Measurements from ENCODE around the gene NOSTRIN.
"Not testable (repeated sequence)": the region's sequence is repeated elsewhere in the genome, so short reads cannot be mapped to it uniquely, and the experiment has no call there.

Gene NOSTRIN, protein sequence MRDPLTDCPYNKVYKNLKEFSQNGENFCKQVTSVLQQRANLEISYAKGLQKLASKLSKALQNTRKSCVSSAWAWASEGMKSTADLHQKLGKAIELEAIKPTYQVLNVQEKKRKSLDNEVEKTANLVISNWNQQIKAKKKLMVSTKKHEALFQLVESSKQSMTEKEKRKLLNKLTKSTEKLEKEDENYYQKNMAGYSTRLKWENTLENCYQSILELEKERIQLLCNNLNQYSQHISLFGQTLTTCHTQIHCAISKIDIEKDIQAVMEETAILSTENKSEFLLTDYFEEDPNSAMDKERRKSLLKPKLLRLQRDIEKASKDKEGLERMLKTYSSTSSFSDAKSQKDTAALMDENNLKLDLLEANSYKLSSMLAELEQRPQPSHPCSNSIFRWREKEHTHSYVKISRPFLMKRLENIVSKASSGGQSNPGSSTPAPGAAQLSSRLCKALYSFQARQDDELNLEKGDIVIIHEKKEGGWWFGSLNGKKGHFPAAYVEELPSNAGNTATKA

DNA sequence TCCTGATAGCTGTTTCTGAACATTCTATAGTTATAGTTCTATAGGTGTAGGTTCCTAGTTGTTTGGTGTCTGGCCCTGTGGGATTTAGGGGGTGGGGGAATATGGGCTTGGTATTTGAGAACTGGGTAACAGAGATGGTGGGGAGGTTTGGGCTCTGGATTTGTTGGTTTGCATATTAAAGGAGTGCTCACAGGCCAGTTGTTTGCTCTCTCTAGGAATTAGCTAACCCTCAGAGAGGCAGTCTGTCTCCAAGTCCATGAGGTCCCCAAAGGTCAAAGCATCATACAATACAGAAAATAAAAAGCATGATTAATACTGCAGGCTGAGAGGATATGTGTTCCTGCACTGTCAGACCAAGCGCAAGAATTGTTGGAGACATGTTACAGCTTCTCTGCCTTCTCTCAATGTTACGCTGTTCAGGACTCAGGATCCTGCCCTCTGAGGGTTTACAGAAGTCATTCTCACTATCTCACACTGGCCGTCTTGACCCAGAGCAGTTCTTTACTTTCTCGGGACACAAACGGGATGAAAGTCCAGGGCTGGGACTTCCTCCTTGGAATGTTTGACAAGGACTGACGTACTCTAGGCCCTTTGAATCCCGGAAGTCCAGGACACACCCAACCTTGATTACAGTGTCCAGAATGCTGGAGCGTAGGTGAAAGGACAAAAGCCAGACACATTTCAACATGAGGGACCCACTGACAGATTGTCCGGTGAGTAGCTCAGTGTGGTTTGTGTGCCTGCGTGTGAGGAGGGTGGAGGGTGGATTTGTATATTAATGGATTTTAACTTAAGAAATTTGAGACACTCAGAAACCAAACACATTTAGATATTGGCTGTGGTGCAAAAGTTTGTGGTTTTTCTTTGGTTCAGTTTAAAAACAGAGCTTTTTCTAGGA, at the start of gene NOSTRIN:
NOSTRIN (plus strand) TSS at position 677 of the 898 bp plus-strand sequence; CDS start at position 687, 10 bp downstream.
- DNase-seq = no peak

DNA sequence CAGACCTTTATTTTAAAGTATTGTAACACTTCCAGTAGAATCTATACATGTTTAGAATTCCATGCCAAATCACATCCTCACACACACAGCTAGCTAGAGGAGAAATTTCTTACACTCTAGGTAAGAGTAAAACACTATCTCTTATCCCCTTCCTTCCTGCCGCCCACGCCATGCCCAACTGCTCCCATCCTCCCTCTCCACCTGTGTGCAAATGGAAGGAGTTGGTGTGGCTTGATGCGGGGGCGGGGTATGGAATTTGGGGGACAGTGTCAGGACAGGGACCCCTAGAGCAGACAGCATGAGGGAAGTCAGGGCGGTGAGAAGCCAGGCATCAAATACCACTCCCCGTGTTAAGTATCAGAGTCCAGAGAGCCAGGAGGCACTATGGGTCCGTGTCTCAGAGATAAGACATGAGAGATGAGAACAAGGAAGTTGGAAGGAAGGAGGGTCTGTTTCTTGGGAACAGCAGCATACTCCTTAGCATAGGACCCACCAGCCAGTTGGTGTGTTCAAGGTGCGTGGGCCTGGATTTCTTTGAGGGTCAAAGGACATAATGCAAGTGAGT, 48.6 kb upstream of the NOSTRIN start:
- no peak for DNase-seq

DNA sequence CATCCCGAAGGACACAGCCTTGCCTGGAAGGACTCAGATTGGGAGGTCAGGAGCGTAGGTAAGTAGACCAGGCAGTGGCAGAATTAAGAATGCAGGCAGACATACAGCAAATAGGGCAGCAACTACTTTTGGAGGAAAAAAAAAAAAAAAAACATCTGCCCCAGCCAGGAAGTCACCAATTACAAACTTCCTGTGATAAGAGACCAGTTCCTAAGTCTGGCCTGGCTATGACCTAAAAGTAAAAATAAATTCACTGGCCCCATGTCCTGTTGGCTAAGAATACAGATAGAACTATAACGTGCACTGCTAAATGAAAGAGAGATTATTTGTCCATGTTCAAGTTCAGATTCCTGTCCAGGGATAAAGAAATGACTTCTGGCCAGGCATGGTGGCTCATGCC, 45.2 kb upstream of the NOSTRIN start:
- no peak for DNase-seq

DNA sequence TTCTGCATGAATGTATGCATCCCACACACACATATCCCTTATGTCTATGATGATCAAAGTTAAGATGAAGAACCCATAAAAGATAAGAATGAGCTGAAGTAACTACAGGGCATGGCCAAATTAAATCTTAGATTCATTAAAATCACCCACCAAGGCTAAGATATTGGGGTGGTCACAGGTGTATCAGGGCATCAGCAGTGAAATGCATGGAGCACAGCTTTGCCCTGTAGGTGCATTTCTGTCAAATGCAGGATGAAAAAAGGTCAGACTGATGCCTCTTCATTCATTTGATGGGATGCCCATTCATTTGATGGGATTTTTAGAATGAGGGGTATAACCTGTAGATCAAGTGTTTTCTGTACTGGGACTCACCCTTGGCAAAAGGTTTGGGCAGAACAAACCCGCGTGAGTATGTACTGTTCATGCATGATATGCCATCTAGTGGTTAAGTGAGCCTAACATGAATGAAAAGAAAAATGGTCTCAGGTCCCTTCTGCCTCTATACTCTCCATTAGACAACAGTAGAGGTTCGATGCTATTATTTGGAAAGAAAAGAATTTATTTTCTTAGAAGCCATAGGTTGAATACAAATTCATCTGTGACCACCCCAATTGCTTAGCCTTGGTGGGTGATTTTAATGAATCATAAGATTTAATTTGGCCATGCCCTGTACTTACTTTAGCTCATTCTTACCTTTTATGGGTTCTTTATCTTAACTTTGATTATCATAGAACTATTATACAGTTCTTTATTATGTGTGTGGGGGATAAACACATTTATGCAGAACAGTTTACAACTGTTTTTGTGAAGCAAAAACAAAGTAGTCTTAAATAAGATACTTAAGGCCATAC, 43.2 kb upstream of the NOSTRIN start:
- DNase-seq = peak; percentile 24 to 60

DNA sequence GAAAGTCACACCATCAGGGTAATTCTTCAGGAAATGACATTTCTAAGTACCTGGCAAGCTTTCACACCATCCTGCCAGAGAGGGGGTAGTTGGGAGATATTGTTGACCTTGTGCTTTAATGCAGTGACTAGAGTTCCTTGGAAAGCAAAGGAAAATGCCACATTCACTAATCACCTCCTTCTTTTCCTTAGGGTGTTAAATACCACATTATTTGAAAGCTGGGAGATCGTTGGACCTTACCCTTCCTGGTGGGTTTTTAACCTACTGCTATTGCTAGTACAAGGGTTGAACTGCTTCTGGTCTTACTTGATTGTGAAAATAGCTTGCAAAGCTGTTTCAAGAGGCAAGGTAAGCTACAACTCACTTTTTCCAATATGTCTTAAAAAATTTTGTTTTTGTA, 37.0 kb upstream of the NOSTRIN start:
- no peak for DNase-seq

DNA sequence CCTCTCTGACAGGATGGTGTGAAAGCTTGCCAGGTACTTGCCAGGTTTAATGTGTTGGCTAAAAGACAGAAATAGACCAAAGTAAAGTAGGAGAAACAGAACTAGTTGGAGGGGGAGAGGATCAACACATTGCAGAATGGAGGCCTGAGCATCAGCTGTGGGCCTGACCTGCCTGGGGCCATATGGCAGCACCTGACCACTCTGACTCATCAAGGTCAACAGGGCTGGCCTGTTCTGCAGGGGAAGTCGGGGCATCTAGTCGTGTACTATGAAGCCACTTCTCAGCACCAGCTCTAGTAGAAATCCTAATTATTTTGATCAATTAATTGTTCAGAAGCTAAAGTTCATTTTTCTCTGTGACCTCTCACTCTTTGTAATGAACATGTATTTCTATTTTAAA, 35.8 kb upstream of the NOSTRIN start:
- no peak for DNase-seq

DNA sequence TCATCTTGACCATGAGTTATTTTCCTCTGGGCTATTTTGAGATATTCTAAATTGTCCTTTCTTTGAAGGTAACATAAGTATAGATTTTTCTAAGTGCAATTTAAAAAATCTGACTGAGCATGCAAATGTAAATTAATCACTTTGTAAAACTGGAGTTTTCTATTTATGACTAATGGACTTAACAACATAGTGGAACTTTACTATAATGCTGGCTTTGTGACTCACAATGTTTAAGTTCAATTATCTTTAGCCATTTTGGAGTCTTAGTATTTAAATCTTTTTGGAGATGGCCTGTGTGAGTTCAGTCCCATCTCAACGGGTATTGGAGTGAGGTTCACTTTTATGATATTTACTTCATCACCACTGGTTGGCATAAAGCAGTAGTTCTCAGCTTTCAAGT, 35.2 kb upstream of the NOSTRIN start:
- no peak for DNase-seq

DNA sequence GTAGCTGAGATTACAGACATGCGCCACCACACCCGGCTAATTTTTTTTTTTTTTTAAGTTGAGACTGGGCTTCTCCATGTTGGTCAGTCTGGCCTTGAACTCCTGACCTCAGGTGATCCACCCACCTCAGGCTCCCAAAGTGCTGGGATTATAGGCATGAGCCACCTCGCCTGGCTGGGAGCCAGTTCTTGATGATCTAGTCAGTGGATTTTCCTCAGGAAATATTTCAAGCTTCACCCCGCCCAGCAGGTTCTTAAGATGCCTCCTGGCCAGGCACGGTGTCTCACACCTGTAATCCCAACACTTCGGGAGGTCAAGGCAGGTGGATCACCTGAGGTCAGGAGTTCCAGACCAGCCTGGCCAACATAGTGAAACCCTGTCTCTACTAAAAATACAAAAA, 34.1 kb upstream of the NOSTRIN start:
- not testable (repeated sequence) for DNase-seq

DNA sequence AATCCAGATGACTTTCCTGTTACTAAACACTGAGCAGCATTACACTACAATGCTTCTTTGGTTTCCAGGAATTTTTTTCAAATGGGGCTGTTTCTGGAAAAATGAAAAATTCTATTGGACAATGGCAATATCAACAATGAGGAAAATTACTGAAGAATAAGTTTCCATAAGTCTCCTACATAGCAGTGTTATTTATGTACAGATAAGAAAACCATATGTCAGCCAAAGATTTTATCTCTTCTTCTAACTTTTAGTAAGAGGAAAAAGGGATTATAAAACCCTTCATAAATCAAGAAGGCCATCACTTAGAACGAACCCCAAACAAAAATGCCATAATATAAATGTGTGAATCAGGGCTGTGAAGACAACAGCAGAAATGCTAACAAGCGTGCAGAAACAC, 31.6 kb upstream of the NOSTRIN start:
- no peak for DNase-seq

DNA sequence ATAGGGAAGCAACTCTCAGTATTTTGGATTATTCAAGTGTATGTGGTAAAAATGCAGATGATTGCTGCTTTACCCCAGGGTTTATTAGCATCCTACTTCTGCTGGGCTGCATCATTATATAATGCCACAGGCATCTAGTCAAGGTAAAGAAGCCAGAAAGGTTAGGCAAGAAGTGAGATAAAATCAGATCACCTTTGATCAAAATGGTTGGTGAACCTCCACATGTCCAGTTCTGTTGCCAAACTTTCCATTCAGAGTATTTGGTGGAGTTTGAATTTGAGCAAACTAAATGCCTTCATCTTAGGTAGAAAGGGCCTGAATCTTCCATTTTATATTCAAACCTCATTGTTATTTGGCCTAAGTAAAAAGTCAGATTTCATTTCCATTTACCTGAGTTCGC, 29.7 kb upstream of the NOSTRIN start:
- DNase-seq = no peak

DNA sequence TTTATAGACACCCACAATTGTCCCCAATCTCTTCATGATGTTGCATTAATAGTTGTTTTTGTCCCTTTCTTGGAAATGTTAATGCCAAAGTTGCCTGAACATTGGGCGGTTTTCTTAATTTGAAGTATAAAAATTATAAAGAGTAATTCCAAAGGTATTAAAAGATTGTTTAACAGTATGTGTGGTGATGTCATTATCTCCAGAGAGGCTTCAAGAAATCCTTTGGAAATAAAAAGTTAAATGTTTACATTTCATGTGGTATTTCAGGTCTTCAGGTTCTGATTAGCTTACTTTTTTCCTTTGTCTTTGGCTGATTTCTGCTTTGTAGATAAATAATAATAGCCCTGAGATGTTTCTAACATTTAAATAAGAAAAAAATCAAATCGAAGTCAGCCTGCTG, 29.3 kb upstream of the NOSTRIN start:
- DNase-seq = no peak

DNA sequence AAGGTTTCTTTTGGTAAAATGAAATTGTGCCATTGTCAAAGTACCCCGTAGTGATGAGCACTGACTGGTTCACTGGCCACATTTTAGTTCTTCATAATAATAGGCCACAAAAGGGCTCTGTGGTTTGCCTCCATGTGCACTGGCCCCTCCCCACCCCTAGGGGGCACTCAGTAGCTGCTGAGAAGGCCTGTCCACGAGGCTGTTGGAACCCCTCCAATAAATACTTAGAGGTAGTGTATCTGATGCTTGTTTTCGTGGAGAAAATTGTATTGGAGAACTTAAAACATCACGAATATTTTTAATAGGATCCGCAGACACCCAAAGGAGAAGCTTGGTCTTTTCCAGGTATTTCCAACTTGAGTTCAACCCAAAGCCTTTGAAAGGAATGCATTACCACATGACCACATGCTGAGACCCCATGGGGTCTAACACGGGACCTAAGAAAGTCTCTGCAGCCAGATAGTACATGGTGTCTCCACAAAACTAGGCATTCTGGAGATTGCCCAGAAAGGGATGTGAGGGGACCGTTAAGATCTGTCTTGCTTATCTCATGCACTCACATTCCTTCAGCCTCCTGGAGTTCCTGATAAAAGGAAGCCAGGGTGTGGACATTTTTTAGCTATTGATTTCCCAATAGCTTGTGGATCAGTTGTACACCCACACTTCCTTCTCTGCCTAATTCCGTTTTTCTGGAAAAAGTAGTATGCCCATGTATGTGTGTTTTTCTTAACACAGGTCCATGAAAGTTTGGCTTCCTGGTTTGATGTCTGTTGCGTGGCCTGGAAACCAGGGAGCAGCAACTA, 28.5 kb upstream of the NOSTRIN start:
- peak; percentile 9 to 28 for DNase-seq

DNA sequence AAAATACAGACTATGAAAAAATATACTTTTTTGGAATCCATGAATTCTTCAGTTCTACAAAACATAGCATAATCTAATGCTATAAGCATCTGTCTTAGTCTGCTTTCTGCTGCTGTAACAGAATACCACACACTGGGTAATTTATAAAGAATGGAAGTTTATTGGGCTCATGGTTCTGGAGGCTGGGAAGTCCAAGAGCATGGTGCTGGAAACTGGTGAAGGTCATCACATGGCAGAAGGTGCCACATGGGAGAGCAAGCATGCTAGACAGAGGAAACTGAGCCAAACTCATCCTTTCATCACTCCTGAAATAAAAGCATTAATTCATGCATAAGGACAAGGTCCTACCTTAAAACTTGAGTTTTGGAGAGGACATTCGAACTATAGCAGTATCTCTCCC, 26.6 kb upstream of the NOSTRIN start:
- no peak for DNase-seq

DNA sequence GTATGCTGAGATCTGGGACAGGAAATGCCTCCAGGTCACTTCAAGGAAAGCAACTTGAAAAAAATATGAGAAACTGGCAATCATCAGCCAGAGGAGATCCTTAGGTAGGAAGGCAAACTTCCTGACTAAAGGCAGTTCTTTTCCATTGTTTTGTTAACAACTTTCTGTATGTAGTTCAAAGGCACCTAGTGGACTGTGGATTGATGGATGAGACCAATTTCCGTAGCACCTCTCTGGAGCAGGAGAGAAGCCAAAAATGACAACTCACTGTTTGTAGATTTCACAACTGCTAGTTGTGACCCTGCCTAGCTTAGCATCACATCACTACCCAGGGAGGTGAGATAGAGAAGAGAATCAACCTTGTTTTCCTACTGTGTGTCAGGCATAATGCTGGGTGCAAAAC, 21.8 kb upstream of the NOSTRIN start:
- DNase-seq = no peak

DNA sequence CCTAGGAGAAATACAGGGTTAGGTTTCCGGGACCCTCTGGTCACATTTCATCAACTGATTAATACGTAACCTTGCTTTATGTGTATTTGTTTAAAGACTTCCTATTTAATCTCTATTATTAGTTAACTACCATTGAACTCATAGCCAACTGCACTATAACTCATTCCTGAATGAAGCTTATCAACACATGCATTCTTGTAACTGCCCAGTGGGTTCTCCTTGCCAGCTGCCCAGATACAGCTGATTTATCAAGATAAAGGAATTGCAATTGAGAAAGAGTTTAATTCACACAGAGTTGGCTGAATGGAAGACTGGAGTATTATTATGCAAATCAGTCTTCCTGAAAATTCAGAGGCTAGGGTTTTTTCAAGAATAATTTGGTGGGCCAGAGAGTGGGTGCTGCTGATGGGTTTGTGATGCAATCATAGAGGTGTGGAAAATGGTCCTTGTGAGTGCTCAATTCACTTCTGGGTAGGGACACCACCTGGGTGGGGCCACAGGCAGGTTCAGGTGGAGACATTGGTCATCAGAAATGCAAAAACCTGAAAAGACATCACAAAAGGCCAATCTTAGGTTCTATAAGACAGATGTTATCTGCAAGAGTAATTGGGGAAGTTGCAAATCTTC, 21.1 kb upstream of the NOSTRIN start:
- DNase-seq = no peak

DNA sequence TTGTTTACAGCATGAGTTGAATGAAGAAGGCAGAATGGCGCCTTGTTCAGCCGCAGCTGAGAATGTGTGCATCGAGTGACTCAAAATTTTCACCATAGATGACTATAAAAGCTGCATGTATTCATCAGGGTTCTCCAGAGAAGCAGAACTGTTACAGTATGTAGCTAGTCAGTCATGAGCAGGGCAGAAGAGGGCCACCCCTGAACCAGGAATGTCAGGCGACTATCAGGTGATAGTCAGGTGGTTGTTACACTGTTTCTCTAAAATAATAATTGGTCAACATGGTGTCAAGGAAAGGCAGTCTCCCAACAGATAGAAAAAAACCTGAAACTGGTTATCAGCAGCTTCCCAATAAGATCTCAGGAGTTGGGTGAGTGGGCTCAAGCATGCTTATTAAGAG, 20.2 kb upstream of the NOSTRIN start:
- no peak for DNase-seq

DNA sequence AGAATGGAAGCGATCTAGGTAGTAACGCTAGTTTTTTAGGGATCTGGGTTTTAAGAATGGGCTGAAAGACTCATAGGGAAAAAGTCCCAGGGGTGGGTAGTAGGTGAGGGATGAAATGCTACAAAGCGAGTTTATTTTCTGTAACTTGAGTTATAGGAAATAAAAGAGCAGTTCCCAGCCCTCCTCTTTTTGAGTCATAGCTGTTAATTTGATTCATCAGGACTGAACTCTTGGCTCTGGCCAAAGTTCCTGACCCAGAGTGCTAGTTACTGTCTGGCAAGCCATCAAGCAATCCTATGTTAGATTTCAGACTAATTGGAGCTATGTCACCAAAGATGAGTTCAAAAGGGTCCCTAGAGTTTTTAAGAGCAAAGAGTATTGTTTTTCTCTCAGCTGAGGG, 17.4 kb upstream of the NOSTRIN start:
- DNase-seq = no peak

DNA sequence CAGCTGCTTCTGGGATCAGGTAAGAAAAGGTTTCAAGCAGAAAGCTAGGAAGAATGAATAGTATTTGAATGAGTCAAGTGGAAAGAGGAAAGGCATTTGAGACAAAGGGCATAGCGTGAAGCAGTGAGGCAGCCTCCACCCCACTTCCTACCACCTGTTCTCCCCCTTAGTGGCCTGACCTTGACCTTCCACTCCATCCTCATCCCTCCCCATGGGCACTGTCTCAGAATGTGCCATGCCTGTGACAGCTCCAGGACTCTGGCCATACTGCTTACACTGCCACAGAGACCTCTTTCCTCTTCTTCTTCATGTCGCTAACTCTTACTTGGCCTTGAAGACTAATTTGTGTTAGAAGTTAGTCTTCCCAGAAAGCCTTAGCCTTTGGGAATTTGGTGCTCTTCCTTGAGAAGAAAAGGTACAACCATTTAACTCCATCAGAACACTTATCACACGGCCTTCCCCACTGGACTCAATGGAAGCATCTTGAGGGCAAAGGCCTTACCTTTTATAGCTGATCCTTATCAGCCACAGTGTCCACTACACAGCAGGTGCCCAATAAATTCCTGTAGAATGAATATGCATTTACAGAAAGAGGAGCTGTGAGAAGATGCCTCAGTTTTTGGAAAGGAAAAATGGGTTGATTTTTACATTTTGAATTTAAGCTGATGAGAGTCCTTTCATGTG, 15.2 kb upstream of the NOSTRIN start:
- no peak for DNase-seq

DNA sequence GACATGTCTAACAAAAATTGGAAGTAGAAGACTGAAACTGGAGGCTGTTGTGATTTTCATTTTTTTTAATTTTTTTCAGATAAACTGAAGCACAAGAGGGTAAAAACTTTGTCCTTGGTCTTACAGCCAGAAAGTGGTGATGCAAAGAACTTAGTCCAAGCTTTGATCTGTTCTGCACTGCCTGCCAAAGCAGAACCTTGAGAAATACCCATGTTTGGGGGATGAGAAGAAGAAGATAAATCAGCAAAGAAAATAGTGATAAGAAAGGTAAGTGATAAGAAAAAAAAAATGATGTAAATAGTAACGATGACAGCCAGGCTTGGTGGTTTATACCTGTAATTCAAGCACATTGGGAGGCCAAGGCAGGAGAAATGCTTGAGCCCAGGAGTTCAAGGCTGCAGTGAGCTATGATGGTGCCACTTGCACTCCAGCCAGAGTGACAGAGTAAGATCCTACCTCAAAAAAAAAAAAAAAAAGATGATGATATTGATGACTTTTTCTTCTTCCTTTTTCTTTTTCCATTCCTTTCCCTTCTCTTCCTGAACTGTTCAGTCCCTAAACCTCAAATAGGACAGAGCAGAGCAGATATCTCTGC, 14.6 kb upstream of the NOSTRIN start:
- DNase-seq = no peak

DNA sequence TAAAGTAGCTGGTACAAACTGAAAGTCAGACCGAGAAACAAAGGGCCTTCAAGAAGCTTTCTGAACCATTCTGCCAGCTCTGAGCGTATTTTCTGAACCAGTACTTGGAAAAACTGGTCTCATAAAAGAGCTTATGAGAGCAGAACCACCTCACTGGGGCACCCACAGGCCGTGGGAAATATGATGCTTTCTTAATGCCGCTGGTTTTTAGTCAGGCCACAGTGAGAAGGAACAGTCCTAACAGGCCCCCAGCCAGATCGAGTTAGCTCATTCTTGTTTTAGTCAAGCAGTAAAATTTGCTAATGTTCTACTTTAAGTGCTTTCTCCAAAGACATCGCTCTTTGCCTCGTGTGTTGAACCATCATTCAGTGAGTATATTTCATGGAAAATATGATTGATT, 12.7 kb upstream of the NOSTRIN start:
- no peak for DNase-seq
